ENCODE data around the gene PSIP1.

GRCh38 chr9:15501179-15501578 lies 9.6 kb downstream of the PSIP1 start:
- TF ChIP-seq, protein P1, sequence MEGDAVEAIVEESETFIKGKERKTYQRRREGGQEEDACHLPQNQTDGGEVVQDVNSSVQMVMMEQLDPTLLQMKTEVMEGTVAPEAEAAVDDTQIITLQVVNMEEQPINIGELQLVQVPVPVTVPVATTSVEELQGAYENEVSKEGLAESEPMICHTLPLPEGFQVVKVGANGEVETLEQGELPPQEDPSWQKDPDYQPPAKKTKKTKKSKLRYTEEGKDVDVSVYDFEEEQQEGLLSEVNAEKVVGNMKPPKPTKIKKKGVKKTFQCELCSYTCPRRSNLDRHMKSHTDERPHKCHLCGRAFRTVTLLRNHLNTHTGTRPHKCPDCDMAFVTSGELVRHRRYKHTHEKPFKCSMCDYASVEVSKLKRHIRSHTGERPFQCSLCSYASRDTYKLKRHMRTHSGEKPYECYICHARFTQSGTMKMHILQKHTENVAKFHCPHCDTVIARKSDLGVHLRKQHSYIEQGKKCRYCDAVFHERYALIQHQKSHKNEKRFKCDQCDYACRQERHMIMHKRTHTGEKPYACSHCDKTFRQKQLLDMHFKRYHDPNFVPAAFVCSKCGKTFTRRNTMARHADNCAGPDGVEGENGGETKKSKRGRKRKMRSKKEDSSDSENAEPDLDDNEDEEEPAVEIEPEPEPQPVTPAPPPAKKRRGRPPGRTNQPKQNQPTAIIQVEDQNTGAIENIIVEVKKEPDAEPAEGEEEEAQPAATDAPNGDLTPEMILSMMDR (conservative IDR thresholded peaks at IDR 0.05), result no peak
- TF ChIP-seq EZH2 (IDR thresholded peaks at IDR 0.05; ENCODE audit: low read depth), result no peak

Measured in PC-9 (cell line).